HG03045 (cell line): Measurements from ENCODE around the gene CTNND2.

ENCODE experiments used
- ATAC-seq: cut with Tn5 transposase; IDR thresholded peaks from one replicate; pipeline ENCODE4 v1.9.1; 2021; ENCODE audit warnings: mild to moderate bottlenecking, moderate library complexity; ENCODE audit not compliant: unreplicated experiment

CTNND2 gene

GRCh38 chr5:11790201-11790600 is 114.0 kb downstream of the CTNND2 start:
- ATAC-seq = no peak

DNA sequence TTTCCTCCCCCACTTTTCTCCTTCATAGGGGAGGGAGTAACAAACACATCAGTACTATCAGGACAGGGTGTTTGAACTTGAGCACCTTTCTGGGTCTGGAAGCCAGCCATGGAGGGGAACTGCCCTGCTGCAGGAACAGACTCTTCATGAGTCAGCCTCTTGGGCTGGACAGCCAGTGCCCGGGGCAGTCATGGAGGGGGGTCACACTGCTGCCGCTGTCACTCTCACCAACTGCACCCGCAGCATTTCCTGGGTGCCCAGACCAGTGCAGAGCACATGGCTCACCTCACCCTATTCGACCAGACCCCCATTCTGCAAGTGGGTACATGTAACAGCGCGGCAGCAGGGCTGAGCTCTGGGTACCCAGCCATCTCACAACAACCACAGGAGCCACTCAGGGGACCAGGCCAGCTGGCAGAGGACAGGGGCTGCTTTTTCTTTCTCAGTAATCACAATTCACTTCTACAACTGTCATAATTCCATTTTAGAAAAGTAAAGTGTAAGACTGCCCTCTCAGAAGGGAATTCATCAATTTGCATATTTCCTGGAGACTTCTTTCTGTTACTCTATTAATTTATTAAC is 118.4 kb downstream of the CTNND2 start:
- no peak for ATAC-seq

DNA sequence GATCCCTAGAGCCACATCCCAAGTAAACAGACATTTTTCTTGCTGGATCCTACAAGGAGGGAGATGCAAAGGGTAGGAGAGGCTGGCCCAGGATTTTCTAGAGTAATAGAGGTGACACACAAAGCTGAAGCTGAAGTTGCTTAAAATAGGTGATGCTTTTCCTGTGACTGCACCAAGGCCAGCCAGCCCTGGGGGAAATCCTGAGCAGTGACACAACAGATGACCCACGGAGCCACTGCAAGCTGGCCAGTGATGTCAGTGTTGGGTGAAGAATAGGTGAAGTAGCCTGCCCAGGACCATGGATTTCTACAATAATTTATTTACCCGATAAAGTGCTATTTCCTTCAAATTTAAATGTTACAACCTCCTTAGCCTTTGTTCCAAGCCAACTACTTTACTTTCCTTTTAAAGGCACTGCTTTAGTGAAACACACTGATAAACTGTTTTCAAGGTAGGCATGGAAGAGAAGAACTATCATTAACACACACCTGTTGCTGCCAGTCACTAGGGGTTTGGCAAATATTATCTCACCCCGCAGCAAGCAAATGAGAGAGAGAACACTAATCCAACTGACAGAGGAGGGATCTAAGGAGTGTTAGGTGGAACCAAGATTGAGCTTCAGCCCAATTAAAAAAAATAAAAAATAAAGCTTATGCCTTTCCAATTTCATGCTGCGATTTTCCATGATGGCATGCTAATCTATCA is 123.5 kb downstream of the CTNND2 start:
- no peak for ATAC-seq

- no peak for ATAC-seq
These were observed 127.2 kb downstream of the CTNND2 start for GRCh38 chr5:11777096-11777495.

DNA sequence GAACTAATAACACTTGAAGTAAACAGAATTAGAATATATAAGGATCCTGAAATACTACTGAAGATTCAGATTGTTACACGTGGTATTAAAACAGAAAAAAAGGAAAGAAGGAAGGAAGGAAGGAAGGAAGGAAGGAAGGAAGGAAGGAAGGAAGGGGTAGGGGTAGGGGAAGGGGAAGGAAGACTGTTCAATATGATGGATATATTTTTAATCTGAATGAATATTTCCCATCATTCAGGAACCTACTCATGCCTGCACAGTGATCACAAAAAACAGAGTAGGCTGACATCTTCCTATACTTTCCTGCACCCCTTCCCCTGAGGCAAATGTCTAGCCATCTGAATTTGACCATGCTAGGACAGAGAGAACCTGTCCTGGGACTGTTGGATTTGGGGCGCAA is 133.9 kb downstream of the CTNND2 start:
- no peak for ATAC-seq

DNA sequence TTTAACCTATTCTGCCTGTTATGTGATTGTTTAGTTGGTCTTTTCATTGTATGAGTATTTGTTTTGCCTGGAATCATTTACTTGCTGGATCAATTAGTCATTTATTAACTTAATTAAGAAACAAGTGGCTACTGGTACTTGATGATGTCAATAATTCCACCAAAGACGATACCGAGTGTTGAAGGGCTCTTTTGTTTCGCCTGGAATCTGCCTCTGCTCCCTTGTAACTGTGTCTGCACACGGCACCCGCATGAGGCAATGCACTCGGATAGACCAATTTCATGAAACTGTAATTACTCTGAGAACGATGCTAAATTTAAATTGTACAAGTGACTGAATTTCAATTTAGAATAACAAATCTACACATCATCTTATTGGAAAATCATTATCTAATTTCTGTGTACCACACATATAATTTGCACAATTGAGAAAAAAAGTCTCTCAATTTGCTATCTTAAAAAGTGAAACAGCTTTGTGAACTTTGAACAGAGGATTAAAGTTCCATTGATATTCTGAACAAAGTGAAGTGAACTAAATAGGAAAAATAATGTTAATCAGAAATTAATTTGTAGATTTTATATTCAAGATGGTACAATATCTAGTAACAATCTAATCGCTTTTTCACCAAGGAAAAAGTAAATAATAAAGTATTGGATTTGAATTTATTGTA is 143.2 kb downstream of the CTNND2 start:
- no peak for ATAC-seq

- no peak for ATAC-seq
These were observed 145.9 kb downstream of the CTNND2 start for GRCh38 chr5:11758321-11758720.

DNA sequence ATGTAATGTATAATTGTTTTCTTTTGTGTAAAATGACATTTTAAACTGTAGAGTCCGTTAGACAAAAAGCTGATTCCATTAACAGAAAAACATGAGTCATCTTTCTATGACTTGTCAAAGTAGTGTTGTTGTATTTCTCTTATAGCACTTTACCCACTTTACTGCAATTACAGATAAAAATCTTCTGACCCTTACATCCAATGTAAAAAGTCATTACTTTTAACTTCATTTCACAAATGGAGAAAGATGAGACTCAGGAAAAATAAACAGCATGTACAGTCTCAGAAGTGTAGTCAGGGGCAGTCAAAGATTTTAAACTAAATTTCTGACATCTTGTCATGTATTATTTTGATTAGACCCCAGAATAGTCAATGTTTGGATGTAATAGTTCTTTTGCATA is 146.6 kb downstream of the CTNND2 start:
- ATAC-seq = no peak

DNA sequence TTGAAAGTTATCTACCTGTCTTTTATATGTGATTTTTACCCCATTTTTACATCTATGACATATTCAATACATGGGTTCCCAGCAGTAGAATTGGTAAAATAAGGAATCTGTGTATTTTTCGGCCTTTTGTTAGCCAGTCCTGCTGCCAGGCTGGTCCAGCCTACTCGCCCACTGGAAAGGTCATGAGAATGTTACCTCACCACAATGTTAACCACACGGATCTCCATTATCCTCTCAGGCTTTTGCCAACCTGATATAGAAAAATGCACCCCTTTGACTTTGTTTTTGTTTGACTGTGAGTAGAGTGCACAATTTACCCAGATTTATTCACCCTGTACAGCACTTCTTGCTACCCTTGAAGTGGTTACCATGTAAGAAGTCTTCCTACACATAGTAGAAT is 167.2 kb downstream of the CTNND2 start:
- no peak for ATAC-seq

DNA sequence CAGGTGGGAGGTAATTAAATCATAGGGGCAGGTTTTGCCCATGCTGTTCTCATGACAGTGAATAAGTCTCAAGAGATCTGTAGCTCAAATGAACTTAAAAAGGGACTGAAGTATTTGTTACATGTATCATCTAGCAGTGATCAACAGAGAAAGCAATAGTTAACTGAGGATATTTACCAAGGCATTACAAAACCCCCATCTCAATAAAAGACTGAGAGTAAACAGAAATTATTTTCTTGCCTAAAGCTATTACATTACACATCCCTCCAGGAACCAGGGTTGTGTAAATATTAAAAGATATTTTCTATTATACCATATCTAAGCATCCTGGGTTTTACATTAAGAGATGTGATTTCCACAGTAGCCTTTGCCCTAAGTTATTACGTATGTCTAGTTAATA is 169.9 kb downstream of the CTNND2 start:
- no peak for ATAC-seq

- ATAC-seq = no peak
These were observed 170.4 kb downstream of the CTNND2 start for GRCh38 chr5:11733840-11734192.

DNA sequence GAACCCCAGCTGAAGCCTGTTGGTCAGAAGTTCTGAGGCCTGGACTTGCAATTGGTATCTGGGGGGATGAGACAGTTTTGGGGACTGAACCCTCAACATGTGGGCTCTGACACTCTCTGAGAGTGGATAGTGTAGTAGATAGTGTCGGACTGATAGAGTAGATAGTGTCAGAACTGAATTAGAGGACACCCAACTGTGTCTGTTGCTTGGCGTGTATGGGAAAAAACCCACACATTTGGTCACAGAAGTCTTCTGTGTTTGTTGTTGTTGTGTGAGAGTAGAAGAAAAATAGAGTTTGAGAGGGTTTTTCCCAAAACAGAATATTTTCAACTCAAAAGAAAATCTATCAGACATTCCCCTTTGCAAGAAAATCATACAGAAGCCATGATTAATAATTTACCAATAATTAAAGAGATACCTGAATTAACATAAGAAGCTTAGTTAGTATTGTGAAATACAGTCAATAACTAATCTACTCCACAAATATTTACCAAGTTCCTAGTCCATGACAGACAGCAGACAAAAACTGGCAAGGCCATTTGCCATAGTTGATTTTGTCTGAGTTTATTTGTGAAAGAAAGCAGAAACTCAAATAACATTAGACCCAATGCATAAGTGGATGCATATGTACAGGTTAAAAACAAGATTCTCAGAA is 170.9 kb downstream of the CTNND2 start:
- ATAC-seq = no peak

DNA sequence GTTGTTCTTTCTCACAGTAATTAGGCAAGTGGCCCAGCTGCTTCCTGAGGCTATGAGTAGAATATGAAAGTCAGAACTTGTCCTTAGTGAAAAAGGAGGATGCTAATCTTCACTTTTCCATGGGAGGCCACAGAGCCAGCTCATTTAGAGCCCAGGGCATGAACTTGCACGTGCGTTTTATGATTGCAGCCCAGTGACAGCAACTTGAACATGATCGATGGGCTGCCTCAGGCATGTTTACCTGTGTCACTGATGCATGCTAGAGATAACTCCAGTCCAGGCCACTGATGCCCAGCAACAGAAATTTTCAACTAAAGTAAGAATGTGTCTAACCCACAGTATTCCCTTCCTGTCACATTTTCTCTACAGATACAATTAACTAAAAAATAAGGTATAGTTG is 179.3 kb downstream of the CTNND2 start:
- ATAC-seq = no peak

DNA sequence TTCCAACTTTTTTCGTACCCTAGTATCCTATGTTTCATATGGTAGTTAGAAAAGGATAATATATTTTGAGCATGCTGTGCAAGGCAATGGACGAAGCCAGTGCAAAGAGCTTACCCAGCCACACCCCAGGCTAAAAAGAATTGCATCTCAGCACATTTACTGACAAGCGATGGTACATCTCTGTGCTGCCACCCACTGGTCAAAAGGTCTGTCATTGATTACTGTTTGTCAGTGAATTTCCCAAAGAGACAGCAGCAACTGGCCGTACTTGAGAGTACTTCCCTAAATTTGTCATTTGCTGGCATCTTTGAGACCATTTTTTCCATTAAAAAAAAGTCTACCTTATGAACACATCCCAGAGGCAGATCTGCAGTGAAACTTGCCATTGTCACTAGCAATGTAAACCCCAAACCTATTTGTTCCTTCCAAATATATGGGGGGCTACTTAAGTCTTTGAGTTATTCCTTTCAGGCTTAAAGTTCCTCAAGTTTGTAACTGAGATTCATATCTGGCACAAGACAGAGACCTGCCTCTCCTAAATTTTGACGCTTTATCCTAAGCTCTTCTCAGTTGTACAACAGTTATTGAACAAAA is 184.3 kb downstream of the CTNND2 start:
- no peak for ATAC-seq

GRCh38 chr5:11715461-11716196 is 188.6 kb downstream of the CTNND2 start:
- no peak for ATAC-seq

DNA sequence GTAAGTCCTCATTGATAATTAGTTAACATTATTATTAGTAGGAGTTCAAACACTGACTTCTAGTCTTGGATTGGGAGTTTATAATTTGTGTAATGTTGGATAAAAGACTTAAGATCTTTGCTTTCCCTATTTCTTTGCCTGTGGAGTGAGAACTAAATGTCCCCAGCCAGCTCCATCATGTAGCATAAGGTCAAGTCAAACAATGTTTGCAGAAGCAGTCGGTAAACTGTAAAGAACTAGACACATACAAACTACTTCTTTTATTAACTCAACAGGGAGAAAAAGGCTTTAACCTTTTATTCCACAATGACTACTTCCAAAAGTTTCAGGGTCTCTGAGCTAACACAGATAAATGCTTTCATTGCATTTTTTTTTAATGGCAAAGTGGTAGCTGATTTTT is 192.3 kb downstream of the CTNND2 start:
- ATAC-seq = no peak

DNA sequence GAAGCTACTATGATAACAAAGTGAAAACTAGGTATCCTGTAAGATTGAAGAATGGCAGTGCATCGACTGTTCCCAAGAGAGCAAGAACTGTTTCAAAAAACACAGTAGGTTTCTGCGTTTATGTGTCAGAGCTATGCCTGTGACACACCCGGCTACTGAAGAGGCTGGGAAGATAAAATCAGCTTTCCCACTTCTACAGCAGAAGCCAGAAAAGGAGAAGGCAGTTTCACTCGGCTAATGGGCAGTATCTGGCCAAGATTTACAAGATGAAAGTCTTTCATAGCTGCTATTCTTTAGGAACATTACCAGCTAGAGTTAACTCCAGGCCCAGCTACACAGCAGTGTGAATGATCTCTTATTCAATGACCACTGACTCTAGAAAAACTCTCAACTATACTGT is 195.2 kb downstream of the CTNND2 start:
- ATAC-seq = no peak

DNA sequence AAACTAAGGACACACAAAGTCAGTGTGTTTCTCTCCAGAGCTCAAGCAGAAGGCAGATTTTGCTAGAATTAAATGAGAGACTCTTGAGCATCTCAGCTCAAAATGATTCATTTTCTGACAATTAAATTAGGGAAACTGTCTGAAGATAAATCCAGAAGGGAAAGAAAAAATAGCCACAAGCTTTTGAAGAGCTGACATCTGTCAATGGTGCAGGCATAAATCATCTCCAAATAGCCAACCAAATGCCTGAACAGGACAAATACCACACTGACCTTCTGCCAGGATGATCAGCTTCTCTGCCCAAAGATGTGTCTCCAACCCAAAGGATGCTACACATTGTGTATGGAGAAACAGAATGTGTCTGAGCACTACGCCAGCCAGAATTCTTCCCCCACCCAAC is 199.3 kb downstream of the CTNND2 start:
- no peak for ATAC-seq

GRCh38 chr5:11700391-11700790 is 203.9 kb downstream of the CTNND2 start:
- ATAC-seq = no peak

- no peak for ATAC-seq
These were observed 211.6 kb downstream of the CTNND2 start for GRCh38 chr5:11692636-11693035.

DNA sequence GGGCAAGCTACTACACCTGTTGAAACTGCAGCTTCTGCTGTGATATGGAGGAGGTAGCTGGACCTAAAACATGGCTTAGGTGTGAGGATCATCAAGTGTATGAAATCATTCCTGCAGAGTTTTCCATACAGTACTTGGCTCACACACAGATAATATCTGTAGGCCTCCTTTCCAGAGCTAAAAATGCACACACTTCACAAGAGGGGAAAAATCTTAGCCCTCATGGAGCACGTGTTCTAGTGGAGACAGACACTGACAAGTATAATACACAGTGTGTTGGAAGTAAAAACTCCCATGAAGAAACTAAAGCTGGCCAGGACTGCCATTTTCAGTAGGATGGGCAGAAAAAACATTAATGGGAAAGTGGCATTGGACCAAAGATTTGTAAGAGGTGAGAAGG is 216.7 kb downstream of the CTNND2 start:
- ATAC-seq = no peak
